Ovary (tissue), 3 donors: Measurements from ENCODE around the gene RUNX2.

ENCODE experiments used
- POLR2A ChIP-seq: fragments of 450-650 bp; IDR thresholded peaks from one replicate; pipeline ENCODE4 v1.6.1; 2017; ENCODE audit warnings: antibody characterized with exemption, mild to moderate bottlenecking, moderate library complexity
- TF ChIP-seq, protein P1 (sequence below), 3 donors: fragments of 450-650 bp in 2 of 3; fragments of 200-600 bp in 1 of 3; IDR thresholded peaks; one replicate each; pipeline versions ENCODE4 v1.5.1 to v1.8.0; 2016 to 2022; ENCODE audit warnings: antibody characterized with exemption in 3 of 3, mild to moderate bottlenecking in 1 of 3
- donor health status: DM: no; HTN: no; CAD: no.

DNA sequence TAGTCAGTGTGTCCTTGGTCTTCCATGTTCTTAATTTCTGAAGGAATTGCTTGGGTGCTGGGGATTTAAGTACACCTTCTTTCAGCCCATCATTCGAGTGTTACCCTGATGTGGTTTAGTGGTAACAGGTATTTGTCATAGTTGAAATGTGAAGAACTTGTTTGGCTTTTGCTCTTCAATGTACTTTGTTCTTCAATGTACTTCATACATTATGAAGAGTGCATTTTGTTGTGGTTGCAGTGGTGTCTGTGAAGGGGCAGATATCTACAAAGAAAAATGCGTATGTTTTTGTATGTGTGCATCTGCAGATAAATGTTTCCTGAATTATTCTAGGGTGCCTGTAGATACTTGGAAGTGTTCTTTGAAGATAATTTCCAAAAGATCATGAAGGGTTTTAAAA, 160.8 kb downstream of the RUNX2 start:
- TF ChIP-seq, protein P1, sequence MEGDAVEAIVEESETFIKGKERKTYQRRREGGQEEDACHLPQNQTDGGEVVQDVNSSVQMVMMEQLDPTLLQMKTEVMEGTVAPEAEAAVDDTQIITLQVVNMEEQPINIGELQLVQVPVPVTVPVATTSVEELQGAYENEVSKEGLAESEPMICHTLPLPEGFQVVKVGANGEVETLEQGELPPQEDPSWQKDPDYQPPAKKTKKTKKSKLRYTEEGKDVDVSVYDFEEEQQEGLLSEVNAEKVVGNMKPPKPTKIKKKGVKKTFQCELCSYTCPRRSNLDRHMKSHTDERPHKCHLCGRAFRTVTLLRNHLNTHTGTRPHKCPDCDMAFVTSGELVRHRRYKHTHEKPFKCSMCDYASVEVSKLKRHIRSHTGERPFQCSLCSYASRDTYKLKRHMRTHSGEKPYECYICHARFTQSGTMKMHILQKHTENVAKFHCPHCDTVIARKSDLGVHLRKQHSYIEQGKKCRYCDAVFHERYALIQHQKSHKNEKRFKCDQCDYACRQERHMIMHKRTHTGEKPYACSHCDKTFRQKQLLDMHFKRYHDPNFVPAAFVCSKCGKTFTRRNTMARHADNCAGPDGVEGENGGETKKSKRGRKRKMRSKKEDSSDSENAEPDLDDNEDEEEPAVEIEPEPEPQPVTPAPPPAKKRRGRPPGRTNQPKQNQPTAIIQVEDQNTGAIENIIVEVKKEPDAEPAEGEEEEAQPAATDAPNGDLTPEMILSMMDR (IDR thresholded peaks at IDR 0.05), result no peak
- no peak for TF ChIP-seq POLR2A
